NCI-H187 treated with DMSO at 0.1 percent for 48 hours (cell line): ENCODE measurements around the gene RRAS.
"Not testable (repeated sequence)": the region's sequence is repeated elsewhere in the genome, so short reads cannot be mapped to it uniquely, and the experiment has no call there.

Experiments used
- DNase-seq: peaks from one replicate; lab custom pipeline; 2025; lab: John Stamatoyannopoulos, UW

RRAS gene

GRCh38 chr19:49654581-49654980 lies 14.6 kb upstream of the RRAS start:
- no peak for DNase-seq

DNA sequence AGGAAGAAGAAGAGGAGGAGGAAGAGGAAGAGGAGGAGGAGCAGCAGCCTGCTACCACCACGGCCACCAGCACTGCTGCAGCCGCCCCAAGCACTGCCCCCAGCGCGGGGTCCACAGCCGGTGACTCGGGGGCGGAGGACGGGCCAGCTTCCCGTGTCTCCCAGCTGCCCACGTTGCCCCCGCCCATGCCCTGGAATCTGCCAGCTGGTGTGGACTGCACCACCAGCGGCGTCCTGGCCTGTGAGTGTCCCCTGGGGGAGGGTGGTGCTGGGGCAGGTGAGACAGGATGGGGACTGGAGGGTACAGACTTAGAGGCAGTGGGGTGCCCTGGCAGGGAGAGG lies 13.5 kb upstream of the RRAS start:
- DNase-seq: no peak

DNA sequence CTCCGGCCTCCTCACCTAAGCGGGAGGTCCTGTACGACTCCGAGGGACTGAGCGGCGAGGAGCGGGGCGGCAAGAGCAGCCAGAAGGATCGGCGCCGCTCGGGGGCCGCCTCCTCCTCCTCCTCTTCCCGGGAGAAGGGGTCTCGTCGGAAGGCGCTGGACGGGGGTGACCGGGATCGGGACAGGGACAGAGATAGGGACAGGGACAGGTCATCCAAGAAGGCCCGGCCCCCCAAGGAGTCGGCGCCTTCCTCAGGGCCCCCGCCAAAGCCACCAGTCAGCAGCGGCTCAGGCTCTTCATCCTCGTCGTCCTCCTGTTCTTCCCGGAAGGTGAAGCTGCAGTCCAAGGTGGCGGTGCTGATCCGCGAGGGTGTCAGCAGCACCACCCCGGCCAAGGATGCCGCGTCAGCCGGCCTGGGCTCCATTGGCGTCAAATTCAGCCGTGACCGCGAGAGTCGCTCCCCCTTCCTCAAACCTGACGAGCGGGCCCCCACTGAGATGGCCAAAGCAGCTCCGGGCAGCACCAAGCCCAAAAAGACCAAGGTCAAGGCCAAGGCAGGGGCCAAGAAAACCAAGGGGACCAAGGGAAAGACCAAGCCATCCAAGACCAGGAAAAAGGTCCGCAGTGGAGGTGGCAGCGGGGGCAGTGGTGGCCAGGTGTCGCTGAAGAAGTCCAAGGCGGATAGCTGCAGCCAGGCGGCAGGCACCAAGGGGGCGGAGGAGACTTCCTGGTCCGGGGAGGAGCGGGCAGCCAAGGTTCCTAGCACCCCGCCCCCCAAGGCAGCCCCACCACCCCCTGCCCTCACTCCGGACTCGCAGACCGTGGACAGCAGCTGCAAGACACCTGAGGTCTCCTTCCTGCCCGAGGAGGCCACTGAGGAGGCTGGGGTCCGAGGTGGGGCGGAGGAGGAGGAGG lies 12.9 kb upstream of the RRAS start:
- DNase-seq: no peak

GRCh38 chr19:49651820-49652550 lies 12.0 kb upstream of the RRAS start:
- no peak for DNase-seq

DNA sequence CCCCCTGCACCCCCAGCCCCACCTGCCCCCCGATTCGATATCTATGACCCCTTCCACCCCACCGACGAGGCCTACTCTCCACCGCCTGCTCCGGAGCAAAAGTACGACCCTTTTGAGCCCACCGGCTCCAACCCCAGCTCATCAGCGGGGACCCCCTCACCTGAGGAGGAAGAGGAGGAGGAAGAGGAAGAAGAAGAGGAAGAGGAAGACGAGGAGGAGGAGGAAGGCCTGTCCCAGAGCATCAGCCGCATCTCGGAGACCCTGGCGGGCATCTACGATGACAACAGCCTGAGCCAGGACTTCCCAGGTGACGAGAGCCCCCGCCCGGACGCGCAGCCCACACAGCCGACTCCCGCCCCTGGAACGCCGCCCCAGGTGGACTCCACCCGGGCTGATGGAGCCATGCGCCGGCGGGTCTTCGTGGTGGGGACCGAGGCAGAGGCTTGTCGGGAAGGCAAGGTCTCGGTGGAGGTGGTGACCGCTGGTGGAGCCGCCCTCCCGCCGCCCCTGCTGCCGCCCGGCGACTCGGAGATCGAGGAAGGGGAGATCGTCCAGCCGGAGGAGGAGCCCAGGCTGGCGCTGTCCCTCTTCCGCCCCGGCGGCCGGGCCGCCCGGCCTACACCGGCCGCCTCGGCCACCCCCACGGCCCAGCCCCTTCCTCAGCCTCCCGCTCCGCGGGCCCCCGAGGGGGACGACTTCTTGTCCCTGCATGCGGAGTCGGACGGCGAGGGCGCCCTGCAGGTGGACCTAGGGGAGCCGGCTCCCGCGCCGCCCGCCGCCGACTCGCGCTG lies 11.3 kb upstream of the RRAS start:
- DNase-seq: no peak

DNA sequence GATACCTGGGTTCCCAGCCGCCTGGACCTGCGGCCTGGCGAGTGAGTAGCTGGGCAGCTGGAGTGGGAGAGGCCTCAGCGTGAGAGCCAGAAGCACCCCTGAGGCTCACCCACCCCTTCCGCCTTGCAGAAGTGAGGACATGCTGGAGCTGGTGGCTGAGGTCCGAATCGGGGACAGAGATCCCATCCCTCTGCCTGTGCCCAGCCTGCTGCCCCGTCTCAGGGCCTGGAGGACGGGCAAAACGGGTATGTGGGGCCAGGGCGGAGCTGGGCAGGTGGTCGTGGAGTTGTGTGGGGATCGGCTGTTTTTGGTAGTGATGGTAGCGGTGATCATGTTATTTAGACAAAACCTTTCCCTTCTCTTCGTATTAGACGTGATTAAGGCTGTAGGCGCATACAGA lies 6.6 kb upstream of the RRAS start:
- no peak for DNase-seq

GRCh38 chr19:49645995-49646394 lies 6.1 kb upstream of the RRAS start:
- DNase-seq: no peak

DNA sequence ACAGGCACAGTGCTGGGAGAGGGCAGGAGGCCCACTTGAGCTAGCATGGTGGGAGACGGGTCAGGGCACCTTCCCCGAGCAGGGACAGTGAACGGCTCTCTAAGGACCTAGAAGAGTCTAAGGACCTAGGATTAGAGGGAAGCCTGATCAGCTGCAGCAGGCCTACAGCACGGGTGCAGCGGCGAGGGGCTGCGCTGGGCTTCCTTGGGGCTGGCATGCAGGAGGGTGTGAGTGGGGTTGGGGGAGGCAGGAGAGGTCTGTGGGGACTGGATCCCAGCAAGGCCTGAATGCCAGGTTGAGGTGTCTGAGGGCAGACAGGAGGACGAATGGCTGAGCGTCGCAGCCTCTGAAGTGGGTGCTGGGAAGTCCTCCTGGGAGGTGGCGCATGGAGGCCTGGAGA lies 5.6 kb upstream of the RRAS start:
- no peak for DNase-seq

DNA sequence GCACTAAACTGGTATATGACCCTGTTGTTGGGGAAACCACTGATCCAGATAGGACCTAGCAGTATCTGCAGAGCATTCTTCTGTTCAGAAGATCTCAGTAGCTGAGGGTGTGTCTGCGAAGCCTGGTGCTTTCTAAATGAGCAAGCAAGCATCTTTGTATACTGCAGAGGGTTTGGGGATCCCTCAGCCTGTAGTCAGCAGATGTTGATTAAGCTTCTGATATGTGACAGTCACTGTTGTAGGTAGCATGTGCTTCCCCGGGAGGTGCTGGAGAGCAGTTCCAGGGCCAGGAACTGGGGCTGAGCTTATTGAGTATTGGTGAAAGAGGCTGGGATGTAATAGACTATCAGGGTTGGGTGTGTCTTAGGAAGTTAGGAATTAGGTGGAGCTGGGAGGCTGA lies 3.5 kb upstream of the RRAS start:
- no peak for DNase-seq

GRCh38 chr19:49642492-49643035 lies 2.6 kb upstream of the RRAS start:
- DNase-seq: no peak

DNA sequence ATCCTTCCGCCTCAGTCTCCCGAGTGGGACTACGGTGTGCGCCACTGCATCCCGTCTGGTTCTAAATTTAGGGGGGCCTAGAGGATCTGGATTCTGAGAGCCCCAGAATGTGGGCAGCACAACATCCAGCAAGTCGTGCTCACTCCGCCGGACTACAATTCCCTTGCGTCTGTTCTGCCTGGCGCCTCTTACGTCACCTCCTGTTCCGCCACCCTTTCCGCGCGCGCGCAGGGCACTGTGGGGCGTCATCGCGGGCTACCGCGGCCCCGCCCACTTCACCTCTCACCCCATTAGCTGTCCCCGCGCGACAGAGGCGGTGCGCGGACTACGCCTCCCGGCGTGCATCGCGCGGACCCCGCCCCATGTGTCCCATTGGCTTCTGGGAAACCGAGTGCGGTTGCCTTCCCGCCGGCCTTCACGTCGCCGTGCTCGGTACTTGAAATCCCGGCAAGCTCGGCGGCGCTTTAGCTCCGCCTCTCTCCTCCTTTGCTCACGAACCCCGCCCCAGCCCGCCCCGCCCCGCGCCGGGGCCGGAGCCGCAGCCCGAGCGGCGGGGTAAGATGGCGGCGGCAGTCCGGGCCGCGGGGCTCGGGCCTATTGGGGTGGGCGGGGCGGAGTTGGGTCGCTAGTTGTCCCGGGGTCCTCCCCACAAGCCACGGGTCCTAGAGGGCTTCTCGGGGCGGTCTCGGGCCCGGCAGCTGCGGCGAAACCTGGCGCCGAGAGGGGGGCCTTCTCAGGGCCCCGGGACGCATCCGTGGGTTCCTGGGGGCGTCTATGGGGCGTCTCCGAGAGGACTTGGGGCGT lies 1.9 kb upstream of the RRAS start, which contains the start of gene SCAF1:
TSS of gene SCAF1 (plus strand) at position 522 of the 804 bp plus-strand sequence. CDS start 2,818 bp downstream, outside the sequence.
- DNase-seq: peak; percentile 94

DNA sequence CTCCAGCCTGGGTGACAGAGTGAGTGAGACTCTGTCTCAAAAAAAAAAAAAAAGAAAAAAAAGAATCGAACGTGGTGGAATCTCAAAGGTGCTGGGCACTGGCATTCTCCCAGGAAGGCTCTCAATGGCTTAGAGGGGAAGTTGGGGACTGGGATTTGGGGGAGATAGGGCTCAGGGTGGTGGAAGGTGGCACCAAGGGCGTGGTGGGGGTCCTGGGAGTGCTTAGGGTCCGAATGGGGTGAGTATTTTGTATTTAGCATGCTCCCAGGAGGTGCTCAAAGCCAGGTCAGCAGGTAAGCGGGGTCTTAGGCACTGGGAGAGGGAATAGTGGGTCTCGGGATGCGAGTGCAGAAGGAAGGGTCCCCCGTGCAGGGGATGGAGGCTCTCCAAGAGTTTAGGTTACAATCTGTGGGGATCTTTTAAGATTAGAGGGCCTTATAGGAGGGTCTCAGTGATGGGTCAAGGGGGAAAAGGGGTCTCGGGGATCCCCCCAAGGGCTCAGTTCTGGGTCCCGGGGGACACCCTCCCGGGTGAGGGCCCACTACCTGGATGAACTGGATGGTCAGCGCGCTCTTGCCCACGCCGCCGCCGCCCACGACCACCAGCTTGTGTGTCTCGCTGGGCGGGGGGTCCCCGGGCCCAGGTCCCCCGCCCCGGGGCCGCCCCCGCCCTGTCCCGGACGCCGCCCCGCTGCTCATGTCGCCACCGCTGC lies 386 bp downstream of the RRAS start:
- DNase-seq: no peak

DNA sequence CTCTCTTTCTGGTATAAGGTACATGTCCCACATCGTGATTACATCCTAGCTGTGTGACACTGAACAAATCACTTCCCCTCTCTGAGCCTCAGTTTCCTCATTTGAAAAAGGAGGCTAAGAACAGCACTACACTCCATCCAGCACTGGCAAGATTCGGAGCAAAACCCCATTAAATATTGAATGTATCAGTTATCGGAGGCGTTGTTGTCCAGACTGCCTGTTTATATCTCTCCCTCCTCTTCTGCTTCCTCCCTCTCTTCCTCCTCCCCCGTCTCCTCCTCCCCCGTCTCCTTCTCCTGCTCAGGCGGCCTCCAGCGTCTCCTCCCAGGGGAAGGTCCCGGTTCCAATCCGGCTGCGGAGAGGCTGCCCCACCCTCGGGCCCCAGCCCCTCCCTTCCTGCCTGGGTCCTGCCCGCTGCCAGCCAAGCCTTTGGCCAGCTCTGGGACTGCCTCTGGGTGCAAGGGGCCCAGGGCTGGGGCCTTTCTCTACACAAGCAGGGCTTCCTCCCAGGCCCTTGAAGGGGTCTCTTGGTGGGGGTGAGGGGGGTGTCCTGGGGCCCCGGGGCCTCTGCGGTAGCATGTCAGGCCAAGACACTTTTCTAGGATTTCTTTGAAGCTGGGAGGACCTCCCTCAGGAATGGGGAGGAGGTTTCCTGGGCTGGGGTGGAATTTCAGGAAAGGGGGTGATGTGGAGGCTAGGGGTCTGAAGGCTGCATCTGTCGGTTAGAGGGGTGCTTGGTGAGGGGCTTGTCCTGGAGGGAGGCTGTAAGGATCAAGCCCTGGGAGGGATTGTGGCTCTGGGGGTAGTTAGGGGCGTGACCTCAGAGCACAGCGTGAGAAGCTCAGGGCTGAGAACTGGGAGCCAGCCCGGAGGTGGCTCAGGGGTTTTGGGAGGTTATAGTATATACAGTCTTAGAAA lies 1.9 kb downstream of the RRAS start:
- DNase-seq: no peak

DNA sequence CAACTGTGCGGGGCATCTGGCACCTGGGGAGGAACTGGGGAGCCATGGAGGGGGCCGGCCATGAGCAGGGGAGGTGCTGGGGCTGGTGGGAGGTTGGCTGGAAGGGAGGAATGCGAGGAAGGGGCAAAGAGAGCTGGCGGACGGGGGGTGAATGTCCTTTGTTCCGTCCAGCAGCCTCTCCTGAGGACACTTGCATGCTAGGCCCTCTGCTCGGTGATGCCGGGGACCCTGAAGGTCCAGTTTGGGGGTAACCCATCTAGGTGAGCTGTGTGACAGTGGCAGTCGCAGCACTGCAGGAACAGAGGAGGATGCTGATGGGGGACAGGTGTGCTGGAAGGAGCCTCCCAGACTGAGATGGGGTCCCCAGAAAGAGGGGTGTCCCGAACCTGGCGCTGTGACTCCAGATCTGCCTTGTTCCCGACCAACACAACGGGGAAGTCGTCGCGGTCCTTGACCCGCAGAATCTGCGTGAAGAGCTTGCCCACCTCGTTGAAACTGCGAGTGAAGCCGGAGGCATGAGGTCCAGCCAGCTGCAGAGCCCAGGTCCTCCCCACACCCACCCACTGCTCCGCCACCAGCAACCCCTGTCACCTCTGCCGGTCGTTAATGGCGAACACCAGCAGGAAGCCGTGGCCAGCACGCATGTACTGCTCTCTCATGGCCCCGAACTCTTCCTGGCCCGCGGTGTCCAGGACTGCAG lies 3.6 kb downstream of the RRAS start:
- no peak for DNase-seq

DNA sequence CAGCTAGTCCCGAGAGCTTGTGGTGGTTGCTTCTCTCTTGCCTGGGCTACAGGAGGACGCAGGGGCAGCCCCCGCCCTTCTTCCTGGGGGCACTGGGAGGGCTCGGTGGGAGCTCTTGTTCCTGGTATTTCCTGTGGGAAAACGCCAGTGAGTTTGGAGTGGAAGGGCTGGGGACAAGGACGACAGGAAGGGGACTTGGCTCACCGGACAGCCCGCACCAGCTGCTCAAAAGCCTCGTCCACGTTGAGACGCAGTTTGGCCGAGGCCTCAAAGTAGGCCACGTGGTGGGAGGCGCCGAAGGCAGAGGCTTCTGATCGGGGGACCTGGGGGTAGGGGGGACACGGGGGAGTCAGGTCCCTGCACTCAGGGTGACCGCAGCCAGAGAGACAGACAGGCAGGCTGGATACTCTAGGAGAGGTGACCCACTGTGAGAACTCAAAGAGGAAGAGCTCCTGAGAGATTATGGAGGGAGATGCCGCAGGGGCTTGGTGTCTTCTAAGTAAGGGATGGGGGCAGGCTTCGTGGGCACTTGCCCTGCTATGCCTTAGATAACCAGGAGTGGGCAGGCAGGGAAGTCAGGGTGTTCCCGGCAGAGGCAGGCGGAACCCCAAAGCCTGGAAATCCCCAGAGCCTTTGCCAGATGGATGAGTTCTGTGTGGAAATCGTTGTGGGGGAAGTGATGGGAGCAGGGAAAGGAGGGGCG lies 4.3 kb downstream of the RRAS start:
- DNase-seq: no peak

- not testable (repeated sequence) for DNase-seq
These were observed 6.7 kb downstream of the RRAS start for GRCh38 chr19:49633273-49633672.

GRCh38 chr19:49632576-49632975 lies 7.4 kb downstream of the RRAS start:
- no peak for DNase-seq

DNA sequence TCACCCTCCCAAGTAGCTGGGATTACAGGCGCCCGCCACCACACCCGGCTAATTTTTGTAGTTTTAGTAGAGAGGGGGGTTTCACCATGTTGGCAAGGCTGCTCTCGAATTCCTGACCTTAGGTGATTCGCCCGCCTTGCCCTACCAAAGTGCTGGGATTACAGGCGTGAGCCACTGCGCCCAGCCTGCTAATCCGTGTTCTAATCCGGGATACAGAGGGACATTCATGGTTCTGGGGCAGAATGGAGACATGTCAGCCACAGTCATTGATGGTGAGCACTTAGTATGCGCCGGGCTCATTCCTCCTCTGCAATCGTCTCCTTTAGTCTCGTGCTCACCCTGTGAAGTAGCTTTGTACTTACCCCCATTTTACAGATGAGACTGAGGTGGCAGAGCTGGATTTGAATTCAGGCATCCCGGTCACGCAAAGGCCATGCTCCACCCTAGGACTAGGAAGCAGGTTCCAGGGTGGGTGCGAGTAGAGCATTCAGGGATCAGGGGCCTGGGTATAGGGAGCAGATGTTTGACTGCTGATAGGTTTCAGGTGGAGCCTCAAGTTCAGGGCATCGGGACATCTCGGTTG lies 8.2 kb downstream of the RRAS start:
- DNase-seq: no peak
